Tracheal epithelial cell (primary cell): Measurements from ENCODE around the gene ADIPOR1. TPM values are rescaled to one million over a fixed set of nuclear protein-coding genes. Genes with fewer than 3 reads are reported as not detected.

ENCODE experiments used
- total RNA-seq: library from RNA; depleted of rRNA; stranded (reverse); fragments of >200 nt; gene quantifications from 2 replicates; pipeline ENCODE4 v1.2.1, GENCODE V29; 2014

The ADIPOR1 gene, protein sequence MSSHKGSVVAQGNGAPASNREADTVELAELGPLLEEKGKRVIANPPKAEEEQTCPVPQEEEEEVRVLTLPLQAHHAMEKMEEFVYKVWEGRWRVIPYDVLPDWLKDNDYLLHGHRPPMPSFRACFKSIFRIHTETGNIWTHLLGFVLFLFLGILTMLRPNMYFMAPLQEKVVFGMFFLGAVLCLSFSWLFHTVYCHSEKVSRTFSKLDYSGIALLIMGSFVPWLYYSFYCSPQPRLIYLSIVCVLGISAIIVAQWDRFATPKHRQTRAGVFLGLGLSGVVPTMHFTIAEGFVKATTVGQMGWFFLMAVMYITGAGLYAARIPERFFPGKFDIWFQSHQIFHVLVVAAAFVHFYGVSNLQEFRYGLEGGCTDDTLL
- 162 and 186 TPM in 2 replicates for total RNA-seq

DNA sequence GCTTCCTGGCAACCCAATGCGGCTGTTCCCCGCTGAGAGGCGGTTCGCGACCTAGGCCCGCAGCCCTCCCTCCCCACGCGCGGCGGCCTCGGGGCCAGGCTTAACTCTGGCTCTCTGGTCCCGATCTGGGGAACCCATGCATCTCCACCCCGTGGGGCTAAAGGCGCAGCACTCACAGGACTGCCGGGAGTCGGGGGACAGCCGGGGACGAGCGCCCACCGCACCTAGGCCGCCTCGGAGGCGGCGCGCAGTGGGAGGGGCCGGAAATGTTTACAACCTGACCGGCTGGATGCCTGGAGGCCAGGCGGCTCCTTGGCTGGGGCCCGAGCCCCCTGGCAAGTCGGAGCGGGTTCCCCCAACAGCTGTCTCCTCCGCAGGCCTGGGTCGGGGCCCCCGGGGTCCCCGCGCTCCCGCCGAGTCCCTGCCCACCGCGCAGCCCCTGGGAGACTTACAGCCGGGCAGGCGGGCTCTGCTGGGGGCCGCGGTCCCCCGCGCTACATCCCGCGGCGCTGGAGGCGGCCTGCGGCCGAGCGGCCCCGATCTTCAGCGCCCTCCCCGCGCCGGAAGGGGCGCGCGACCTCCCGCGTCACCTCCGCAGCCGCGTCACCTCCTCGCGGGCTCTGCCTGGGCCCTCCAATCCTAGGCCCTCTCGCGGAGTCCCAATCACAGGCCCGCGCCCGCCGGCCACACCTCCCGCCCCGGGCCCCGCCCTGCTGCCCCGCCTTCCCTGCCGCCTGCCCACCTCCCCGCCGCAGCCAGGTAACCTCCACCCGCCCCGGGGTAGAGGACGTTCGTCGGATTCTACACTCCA is at the start of gene ADIPOR1:
Gene ADIPOR1, minus strand, starts transcription at position 580 of the 811 bp plus-strand sequence. CDS start 7,242 bp downstream, outside the sequence.

DNA sequence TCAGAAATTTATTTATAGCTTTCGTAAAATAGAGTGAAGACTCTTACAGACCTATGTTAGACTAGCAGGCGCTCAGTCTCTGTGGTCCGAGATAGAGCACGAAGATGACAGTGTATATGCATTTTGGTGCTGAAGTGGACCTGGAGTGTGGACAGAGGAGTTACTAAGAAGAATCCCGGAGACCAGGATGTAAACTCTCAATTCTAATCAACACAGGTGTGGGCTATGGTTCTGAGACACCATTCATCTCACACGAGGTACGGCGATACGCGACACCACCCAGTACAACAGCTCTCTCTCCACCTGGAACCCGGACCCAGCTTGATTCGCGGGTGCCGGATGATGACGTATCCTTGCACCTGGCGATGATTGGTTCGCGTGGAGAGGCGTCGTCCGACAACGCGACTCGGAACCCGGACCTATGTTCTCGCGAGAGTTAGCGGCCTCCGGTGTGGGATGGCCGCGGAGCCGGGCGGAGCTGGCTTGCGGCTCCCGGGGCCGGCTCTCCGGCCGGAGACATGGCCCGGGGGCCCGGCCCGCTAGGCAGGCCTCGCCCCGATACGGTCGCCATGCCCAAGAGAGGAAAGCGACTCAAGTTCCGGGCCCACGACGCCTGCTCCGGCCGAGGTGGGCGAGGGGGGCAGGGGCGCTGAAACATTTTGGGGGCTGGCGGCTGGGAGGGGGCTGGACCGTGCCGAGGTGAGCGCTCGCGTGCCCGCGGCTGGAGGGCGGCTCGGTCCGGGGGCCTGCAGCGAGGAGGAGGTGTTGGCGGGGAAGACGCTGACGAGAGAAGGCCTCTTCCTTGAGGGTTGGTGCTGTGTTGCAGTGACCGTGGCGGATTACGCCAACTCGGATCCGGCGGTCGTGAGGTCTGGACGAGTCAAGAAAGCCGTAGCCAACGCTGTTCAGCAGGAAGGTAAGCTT is 49.1 kb upstream of the ADIPOR1 start, which contains the start of gene TMEM183A:
Gene TMEM183A, plus strand, starts transcription at position 427 of the 924 bp plus-strand sequence. Its CDS starts 92 bp downstream, at position 519.

GRCh38 chr1:202926581-202927491 is 31.3 kb downstream of the ADIPOR1 start, which contains the start of gene KLHL12:
Gene KLHL12, minus strand, starts transcription at chr1:202927234. Its CDS starts 2,072 bp downstream, at chr1:202925162.

Other genes starting within 250 kb of the ADIPOR1 start
- gene SYT2, start 247.9 kb downstream of the ADIPOR1 start, total RNA-seq, result under 0.01 TPM in 1 of 2 replicates, not detected in the other
- gene KDM5B, start 149.9 kb downstream of the ADIPOR1 start, total RNA-seq, result 94.4 and 113 TPM in 2 replicates
- gene PCAT6, start 147.4 kb downstream of the ADIPOR1 start, total RNA-seq, result 0.24 TPM in 1 of 2 replicates, not detected in the other
- gene RABIF, start 69.2 kb downstream of the ADIPOR1 start, total RNA-seq, result 3.2 and 5.5 TPM in 2 replicates
- gene KLHL12, start 31.1 kb downstream of the ADIPOR1 start, total RNA-seq, result 31.1 and 42.8 TPM in 2 replicates
- gene CYB5R1, start 8.9 kb upstream of the ADIPOR1 start, total RNA-seq, result 100.0 and 208 TPM in 2 replicates
- 117 and 139 TPM in 2 replicates for gene TMEM183A, start 49.1 kb upstream of the ADIPOR1 start, total RNA-seq
- 0.64 and 14.0 TPM in 2 replicates for gene PPFIA4, start 68.2 kb upstream of the ADIPOR1 start, total RNA-seq
- not detected in 2 replicates for gene MYOG, start 127.7 kb upstream of the ADIPOR1 start, total RNA-seq
- gene ADORA1, start 169.4 kb upstream of the ADIPOR1 start, total RNA-seq, result under 0.01 and 0.72 TPM in 2 replicates
- not detected in 2 replicates for gene MYBPH, start 217.5 kb upstream of the ADIPOR1 start, total RNA-seq
- 0.21 and 1.7 TPM in 2 replicates for gene CHI3L1, start 228.4 kb upstream of the ADIPOR1 start, total RNA-seq